Activated CD8-positive, alpha-beta T cell treated with anti-CD3 and anti-CD28 coated beads, Interleukin-2, amount 10 ng/mL, durations not matched to agents 7 days and 5 days (primary cell): Measurements from ENCODE around the gene NPAS4. TPM values are rescaled to one million over a fixed set of nuclear protein-coding genes. Genes with fewer than 3 reads are reported as not detected.
"Not testable (repeated sequence)": the region's sequence is repeated elsewhere in the genome, so short reads cannot be mapped to it uniquely, and the experiment has no call there.

Experiments used
- ATAC-seq: fragments of 150-1000 bp; cut with Tn5 transposase; one replicate; pipeline ENCODE4 v1.10.0; 2021; ENCODE audit warnings: moderate library complexity
- CTCF ChIA-PET: fragments of 350-600 bp; sonication (Branson Sonifier 250); formaldehyde crosslinking; loops from one replicate; lab custom pipeline; 2021; ENCODE audit warnings: antibody characterized with exemption; lab: Charles Lee
- POLR2A ChIA-PET: fragments of 350-600 bp; sonication (Branson Sonifier 250); formaldehyde crosslinking; loops from one replicate; lab custom pipeline; 2021; ENCODE audit warnings: antibody characterized with exemption; lab: Charles Lee
- DNase-seq: peaks from one replicate; pipeline ENCODE4 v3.0.0-alpha.2; 2020
- H3K27ac Mint-ChIP-seq: one replicate; pipeline ENCODE4 v1.8.0; 2021; ENCODE audit warnings: mild to moderate bottlenecking, mixed read lengths
- H3K27me3 Mint-ChIP-seq: one replicate; pipeline ENCODE4 v1.8.0; 2021; ENCODE audit warnings: low read depth, mixed read lengths
- H3K36me3 Mint-ChIP-seq: one replicate; pipeline ENCODE4 v1.8.0; 2021; ENCODE audit warnings: low read depth, mixed read lengths
- H3K4me1 Mint-ChIP-seq: one replicate; pipeline ENCODE4 v1.8.0; 2021; ENCODE audit warnings: low read depth, mixed read lengths
- H3K4me3 Mint-ChIP-seq: one replicate; pipeline ENCODE4 v1.8.0; 2021; ENCODE audit warnings: mild to moderate bottlenecking, mixed read lengths
- H3K9me3 Mint-ChIP-seq: one replicate; pipeline ENCODE4 v1.8.0; 2022; ENCODE audit warnings: mixed read lengths; ENCODE audit not compliant: insufficient read depth
- total RNA-seq, 2 experiments: library from RNA; stranded (reverse); gene quantifications; one replicate each; pipeline ENCODE4 v1.2.3, GENCODE V29; 2021

NPAS4 gene
- total RNA-seq, 2 experiments from 2014 or later = 0.18 to 0.34 TPM

DNA sequence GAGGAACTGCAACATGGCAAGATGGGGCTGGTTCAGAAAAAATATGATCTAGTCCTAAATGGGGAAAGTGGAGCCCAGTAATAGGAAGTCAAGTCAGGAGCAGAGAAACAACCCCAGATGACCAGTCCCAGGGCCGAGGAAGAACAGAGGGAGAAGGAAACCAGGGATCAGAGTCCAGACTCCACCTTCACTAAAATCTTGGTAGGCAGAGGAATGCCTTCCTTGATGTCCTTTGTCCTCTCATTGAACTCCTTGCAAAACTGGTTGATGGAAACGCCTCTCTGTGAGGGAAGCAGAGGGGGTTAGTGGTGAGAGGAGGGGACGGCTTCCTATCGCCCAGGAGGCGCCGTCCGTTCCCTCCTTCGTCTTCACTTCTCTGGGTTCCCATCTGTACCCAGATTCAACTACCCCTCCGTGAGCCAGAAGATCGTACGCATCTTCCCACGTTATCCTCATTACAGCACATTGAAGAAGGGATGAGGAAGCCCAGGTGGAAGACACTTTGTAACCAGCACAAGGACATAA lies 17.2 kb downstream of the NPAS4 start:
- ATAC-seq (no peak), DNase-seq (no peak)
- peaks cover 2% of the 10 kb centered on the region for H3K9me3 Mint-ChIP-seq
- H3K36me3 Mint-ChIP-seq = peaks cover 17% of the 10 kb centered on the region
- H3K4me1 Mint-ChIP-seq = peaks cover 19% of the 10 kb centered on the region
- CTCF ChIA-PET = interaction anchor here (0.9 to 3.3 kb wide), 17 partner anchors 8 to 396 kb away, joined by 3 to 33 read pairs (median 7); partner anchors contain the start of genes DPP3, PELI3 and RBM4B
- POLR2A ChIA-PET = interaction anchor here (1.0 to 1.7 kb wide), 7 partner anchors 16 to 241 kb away, joined by 3 to 10 read pairs (median 4); no protein-coding TSS in a partner anchor
- H3K4me3 Mint-ChIP-seq = peak overlapping the region; percentile 91
- H3K27me3 Mint-ChIP-seq = no peaks in the 10 kb centered on the region
- peak overlapping the region; percentile 98 for H3K27ac Mint-ChIP-seq

DNA sequence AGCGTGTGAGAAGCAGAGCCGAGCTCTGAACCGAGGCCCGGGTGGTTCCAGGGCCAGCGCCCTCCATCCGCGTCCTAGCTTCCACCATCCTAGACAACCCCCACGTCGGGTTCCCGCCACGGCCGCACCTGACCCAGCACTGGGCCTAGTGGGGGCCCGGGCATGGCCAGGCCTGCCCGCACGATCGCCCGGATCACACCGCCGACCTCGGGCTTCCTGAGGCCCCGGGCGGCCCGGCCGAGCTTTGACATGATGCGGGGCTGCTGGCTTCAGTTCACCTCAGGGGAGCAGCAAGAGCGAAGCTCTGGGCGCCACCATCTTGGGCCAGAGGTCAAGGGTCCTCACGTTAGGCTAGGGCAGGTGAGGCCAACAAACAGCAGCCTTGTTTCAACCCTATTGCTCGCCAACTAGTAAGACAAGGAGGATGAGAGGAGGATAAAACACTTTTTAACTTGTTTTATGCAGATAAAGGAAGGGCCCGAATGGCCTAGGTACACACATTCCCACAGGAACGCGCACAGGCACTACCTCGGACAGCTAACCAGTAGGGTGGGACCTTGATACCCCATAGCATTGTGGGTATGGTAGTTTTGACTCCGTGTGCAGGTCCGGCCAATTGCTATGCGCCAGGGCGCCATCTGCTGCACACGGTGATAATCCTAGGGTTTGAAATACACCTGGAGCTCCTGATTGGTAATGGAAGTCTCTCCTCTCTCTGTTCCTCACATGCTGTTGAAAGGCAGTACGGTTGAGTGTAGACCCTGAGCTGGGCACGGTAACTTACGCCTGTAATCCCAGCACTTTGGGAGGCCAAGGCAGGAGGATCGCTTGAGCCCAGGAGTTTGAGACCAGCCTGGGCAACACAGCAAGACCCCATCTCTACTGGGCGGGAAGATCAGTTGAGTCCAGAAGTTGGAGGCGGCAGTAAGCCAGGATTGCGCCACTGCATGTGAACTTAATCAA lies 17.9 kb downstream of the NPAS4 start, which contains the start of gene MRPL11:
TSS of gene MRPL11 (minus strand) at position 345 of the 963 bp plus-strand sequence. CDS start at position 251, 94 bp downstream.
- POLR2A ChIA-PET = interaction anchor here (0.8 to 1.7 kb wide), 9 partner anchors 17 to 240 kb away, joined by 3 to 10 read pairs (median 4); partner anchors contain the start of genes DPP3 and RBM14
- peak within 1 kb of the TSS; percentile 91 for H3K4me3 Mint-ChIP-seq
- peaks cover 10% of the 10 kb centered on the region for H3K9me3 Mint-ChIP-seq
- peak; percentile 93 for DNase-seq
- peak; percentile 97 for ATAC-seq
- CTCF ChIA-PET = interaction anchor here (0.6 to 3.3 kb wide), 26 partner anchors 9 to 560 kb away, joined by 3 to 33 read pairs (median 6); partner anchors contain the start of genes DPP3, NPAS4, PELI3 and RBM4B
- H3K27ac Mint-ChIP-seq = peak within 1 kb of the TSS; percentile 98
- no peaks in the 10 kb centered on the region for H3K27me3 Mint-ChIP-seq
- H3K4me1 Mint-ChIP-seq = peaks cover 19% of the 10 kb centered on the region
- peaks cover 15% of the 10 kb centered on the region for H3K36me3 Mint-ChIP-seq

DNA sequence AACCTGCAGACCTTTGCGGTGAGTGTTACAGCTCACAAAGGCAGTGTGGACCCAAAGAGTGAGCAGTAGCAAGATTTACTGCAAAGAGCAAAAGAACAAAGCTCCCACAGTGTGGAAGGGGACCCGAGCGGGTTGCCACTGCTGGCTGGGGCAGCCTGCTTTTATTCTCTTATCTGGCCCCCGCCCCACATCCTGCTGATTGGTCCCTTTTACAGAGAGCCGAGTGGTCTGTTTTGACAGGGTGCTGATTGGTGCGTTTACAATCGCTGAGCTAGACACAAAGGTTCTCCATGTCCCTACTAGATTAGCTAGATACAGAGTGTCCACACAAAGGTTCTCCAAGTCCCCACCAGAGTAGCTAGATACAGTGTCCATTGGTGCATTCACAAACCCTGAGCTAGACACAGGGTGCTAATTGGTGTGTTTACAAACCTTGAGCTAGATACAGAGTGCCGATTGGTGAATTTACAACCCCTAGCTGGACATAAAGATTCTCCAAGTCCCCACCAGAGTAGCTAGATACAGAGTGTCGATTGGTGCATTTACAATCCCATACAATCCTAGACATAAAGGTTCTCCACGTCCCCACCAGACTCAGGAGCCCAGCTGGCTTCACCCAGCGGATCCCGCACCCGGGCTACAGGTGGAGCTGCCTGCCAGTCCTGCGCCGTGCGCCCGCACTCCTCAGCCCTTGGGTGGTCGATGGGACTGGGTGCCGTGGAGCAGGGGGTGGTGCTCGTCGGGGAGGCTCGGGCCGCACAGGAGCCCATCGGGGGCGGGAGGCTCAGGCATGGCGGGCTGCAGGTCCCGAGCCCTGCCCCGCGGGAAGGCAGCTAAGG lies 19.5 kb downstream of the NPAS4 start:
- H3K36me3 Mint-ChIP-seq, DNase-seq, H3K4me3 Mint-ChIP-seq, ATAC-seq, H3K27me3 Mint-ChIP-seq, H3K27ac Mint-ChIP-seq, POLR2A ChIA-PET: not testable (repeated sequence)
- peaks cover 12% of the 10 kb centered on the region for H3K9me3 Mint-ChIP-seq
- CTCF ChIA-PET = interaction anchor here (1.0 to 3.3 kb wide), 2 partner anchors 32 to 402 kb away, joined by 3 to 20 read pairs; no protein-coding TSS in a partner anchor
- peaks cover 19% of the 10 kb centered on the region for H3K4me1 Mint-ChIP-seq

DNA sequence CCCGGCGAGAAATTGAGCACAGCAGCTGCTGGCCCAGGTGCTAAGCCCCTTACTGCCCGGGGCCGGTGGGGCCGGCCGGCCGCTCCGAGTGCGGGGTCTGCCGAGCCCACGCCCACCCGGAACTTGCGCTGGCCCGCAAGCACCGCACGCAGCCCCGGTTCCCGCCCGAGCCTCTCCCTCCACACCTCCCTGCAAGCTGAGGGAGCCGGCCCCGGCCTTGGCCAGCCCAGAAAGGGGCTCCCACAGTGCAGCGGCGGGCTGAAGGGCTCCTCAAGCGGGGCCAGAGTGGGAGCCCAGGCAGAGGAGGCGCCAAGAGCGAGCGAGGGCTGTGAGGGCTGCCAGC lies 20.1 kb downstream of the NPAS4 start:
- DNase-seq, ATAC-seq, H3K27ac Mint-ChIP-seq, H3K36me3 Mint-ChIP-seq, H3K4me3 Mint-ChIP-seq, H3K27me3 Mint-ChIP-seq, POLR2A ChIA-PET: not testable (repeated sequence)
- Mint-ChIP-seq H3K9me3 (peaks cover 12% of the 10 kb centered on the region), H3K4me1 (peaks cover 19% of the 10 kb centered on the region)
- CTCF ChIA-PET = interaction anchor here (3.3 kb wide), 1 partner anchor 32 kb away, joined by 20 read pairs; no protein-coding TSS in a partner anchor

DNA sequence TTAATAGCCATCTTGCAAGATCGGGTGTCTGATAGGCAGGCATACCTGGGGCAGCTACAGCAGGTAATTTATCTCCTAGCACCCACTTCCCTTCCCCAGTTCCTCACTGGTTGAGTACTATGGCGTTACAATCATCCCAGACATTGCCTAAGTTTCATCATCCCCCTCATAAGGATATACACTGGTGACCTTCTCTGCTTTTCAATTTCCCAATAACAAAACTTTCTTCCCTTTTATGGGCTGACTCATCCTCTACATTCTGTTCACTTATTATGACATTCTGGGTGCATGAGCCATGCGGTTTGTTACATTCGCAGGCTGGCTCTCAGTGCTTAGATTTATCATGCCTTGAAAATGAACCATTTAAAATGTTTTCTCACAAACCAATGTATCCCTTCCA lies 22.8 kb downstream of the NPAS4 start:
- Mint-ChIP-seq H3K27ac (no peak overlapping the region), H3K4me3 (no peak overlapping the region), H3K9me3 (peaks cover 12% of the 10 kb centered on the region), H3K36me3 (no peaks in the 10 kb centered on the region), H3K27me3 (peaks cover 3% of the 10 kb centered on the region), H3K4me1 (peaks cover 4% of the 10 kb centered on the region)
- no peak for ATAC-seq
- no peak for DNase-seq
- CTCF ChIA-PET = interaction anchor here (1.8 kb wide), 1 partner anchor 234 kb away, joined by 3 read pairs; the partner anchor contains the start of gene RBM4B
- POLR2A ChIA-PET = no interaction called here

DNA sequence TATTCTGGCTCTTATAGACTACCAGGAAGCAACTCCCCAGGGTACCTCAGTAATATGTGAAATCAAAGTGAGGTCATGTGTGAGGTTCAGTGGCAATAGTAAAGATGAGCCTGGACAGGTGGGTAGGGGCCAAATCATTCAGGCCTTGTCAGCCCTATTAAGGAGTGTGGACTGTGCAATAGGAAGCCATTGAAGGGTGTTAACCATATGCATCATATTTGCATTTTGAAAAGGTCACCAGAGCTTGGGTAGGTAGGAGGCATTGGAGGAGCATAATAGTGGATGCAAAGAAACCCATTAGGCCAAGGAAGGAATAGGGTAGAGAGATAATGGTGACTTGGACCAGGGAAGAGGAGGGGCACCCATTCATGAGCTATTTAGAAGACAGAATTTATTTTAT lies 26.2 kb downstream of the NPAS4 start:
- Mint-ChIP-seq H3K9me3 (peaks cover 12% of the 10 kb centered on the region), H3K27ac (no peak overlapping the region), H3K4me1 (no peaks in the 10 kb centered on the region), H3K36me3 (no peaks in the 10 kb centered on the region), H3K27me3 (peaks cover 3% of the 10 kb centered on the region), H3K4me3 (no peak overlapping the region)
- ChIA-PET CTCF (interaction anchor here (0.8 kb wide), 1 partner anchor 38 kb away, joined by 4 read pairs; no protein-coding TSS in a partner anchor), POLR2A (no interaction called here)
- ATAC-seq = no peak
- DNase-seq = no peak

DNA sequence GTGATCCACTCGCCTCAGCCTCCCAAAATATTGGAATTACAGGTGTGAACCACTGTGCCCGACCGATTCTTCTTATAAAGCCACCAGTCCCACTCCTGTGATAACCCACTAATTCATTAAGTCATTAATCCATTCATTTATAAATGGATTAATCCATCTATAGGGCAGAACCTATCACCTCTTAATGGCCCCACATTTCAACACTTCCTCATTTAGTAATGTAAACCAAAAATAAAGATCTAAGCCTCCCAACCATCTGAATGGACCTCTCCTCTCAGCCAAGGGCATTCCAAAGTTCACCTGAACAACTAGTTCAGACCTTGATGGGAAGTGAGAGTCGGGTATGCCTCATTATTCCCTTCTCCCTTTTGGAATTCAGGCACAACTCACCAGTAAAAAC lies 27.7 kb downstream of the NPAS4 start:
- Mint-ChIP-seq H3K9me3 (peaks cover 5% of the 10 kb centered on the region), H3K27ac (no peak overlapping the region), H3K36me3 (no peaks in the 10 kb centered on the region), H3K4me3 (no peak overlapping the region), H3K4me1 (no peaks in the 10 kb centered on the region), H3K27me3 (peaks cover 3% of the 10 kb centered on the region)
- ATAC-seq (no peak), DNase-seq (no peak)
- POLR2A ChIA-PET = no interaction called here
- CTCF ChIA-PET = interaction anchor here (2.1 kb wide), 1 partner anchor 10 kb away, joined by 7 read pairs; the partner anchor contains the start of gene MRPL11

DNA sequence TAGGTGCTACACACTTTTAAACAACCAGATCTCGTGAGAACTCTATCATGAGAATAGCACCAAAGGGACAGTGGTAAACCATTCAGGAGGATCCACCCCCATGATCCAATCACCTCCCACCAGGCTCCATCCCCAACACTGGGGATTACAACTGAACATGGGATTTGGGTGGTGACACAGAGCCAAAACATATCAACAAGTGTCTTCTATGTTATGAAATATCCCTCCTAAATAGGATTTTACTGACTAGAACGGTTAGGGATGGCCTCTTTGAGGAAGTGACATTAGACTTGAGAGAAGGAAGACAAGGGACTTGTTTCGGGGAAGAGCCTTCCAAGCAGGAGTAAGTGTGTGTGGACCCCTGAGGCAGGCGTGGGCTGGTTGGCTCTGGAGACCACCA lies 29.7 kb downstream of the NPAS4 start:
- Mint-ChIP-seq H3K27me3 (peaks cover 3% of the 10 kb centered on the region), H3K36me3 (no peaks in the 10 kb centered on the region), H3K27ac (no peak overlapping the region), H3K4me1 (peaks cover 16% of the 10 kb centered on the region), H3K9me3 (no peaks in the 10 kb centered on the region), H3K4me3 (no peak overlapping the region)
- ATAC-seq (no peak), DNase-seq (no peak)
- ChIA-PET CTCF (no interaction called here), POLR2A (no interaction called here)

DNA sequence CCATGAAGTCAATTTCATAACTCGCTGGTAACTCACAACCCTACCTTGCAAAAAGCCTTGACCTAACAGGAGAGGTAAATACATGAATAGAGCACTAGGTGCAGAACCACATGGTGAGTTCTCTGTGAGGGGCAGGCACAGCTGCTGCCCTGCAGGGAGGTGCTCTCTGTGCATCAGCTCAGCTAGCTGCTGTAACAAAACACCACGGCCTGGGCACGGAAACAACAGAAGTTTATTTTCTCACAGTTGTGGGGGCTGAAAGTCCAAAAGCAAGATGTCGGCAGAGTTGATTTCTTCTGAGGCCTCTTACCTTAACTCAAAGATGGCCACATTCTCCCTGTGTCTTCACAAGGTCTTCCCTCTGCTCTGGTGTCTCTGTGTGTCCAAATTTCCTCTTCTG lies 30.8 kb downstream of the NPAS4 start:
- ChIA-PET CTCF (no interaction called here), POLR2A (no interaction called here)
- no peak for DNase-seq
- peaks cover 16% of the 10 kb centered on the region for H3K4me1 Mint-ChIP-seq
- H3K27me3 Mint-ChIP-seq = peaks cover 3% of the 10 kb centered on the region
- H3K36me3 Mint-ChIP-seq = no peaks in the 10 kb centered on the region
- no peak overlapping the region for H3K4me3 Mint-ChIP-seq
- no peaks in the 10 kb centered on the region for H3K9me3 Mint-ChIP-seq
- H3K27ac Mint-ChIP-seq = no peak overlapping the region
- ATAC-seq = no peak

DNA sequence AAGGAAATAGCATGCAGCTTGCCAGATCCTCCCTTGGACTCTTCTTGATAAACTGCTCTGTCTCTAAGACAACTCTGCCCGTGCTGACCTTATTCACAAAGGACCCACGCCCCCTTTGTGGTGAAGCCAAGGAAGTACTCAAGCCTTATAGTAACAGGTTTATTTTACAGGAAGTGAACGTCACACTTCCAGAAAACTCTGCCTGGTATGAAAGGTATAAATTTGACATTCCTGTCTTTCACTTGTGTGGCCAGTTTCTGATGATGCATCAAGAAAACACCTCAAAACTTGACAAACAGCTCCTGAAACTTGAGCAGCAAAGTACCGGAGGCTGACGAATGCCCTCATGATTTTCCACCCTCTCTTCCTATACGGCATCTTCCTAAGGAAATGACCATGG lies 33.4 kb downstream of the NPAS4 start:
- H3K4me3 Mint-ChIP-seq = no peak overlapping the region
- no peaks in the 10 kb centered on the region for H3K9me3 Mint-ChIP-seq
- H3K27ac Mint-ChIP-seq = no peak overlapping the region
- H3K4me1 Mint-ChIP-seq = peaks cover 29% of the 10 kb centered on the region
- no peaks in the 10 kb centered on the region for H3K27me3 Mint-ChIP-seq
- ChIA-PET POLR2A (no interaction called here), CTCF (interaction anchor here (0.9 to 2.2 kb wide), 5 partner anchors 12 to 65 kb away, joined by 3 to 11 read pairs (median 4); partner anchors contain the start of genes MRPL11 and PELI3)
- DNase-seq (no peak), ATAC-seq (peak; percentile 53)
- no peaks in the 10 kb centered on the region for H3K36me3 Mint-ChIP-seq

DNA sequence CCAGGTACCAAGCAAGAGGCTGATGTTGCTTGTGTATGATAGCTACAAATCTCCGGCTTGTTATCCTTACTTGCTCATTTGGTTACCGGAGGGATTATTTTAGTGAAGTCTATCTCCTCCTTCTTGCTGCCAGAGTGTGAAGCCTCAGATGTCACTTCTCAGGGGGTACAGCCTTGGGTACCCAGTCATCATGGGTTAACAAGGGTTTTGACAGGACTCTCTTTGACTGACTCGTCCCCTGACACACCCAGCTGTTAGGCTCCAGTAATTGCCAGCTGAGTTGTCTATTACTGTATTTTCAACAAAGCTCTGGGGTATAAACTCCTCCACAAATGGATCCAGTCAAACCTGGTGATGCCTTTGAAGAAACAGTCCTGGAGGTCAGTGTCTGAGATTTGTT lies 34.0 kb downstream of the NPAS4 start:
- ATAC-seq = no peak
- POLR2A ChIA-PET = no interaction called here
- H3K27me3 Mint-ChIP-seq = no peaks in the 10 kb centered on the region

More for the DNA sequence above, 34.0 kb downstream of the NPAS4 start:
- CTCF ChIA-PET = interaction anchor here (0.9 to 2.2 kb wide), 5 partner anchors 12 to 65 kb away, joined by 3 to 11 read pairs (median 4); partner anchors contain the start of genes MRPL11 and PELI3
- no peak for DNase-seq
- Mint-ChIP-seq H3K27ac (no peak overlapping the region), H3K36me3 (no peaks in the 10 kb centered on the region), H3K9me3 (no peaks in the 10 kb centered on the region), H3K4me1 (peaks cover 34% of the 10 kb centered on the region), H3K4me3 (no peak overlapping the region)
